Measurements from ENCODE around the gene IL18BP. TPM values are rescaled to one million over a fixed set of nuclear protein-coding genes. Genes with fewer than 3 reads are reported as not detected.

Gene IL18BP
- 2.9 and 6.4 TPM in 2 replicates for total RNA-seq

GRCh38 chr11:71998649-71999310, at the start of gene IL18BP:
TSS of gene IL18BP (plus strand) at chr11:71998909. CDS start at chr11:71999985, 1,076 bp downstream.
- TF ChIP-seq, protein P1, sequence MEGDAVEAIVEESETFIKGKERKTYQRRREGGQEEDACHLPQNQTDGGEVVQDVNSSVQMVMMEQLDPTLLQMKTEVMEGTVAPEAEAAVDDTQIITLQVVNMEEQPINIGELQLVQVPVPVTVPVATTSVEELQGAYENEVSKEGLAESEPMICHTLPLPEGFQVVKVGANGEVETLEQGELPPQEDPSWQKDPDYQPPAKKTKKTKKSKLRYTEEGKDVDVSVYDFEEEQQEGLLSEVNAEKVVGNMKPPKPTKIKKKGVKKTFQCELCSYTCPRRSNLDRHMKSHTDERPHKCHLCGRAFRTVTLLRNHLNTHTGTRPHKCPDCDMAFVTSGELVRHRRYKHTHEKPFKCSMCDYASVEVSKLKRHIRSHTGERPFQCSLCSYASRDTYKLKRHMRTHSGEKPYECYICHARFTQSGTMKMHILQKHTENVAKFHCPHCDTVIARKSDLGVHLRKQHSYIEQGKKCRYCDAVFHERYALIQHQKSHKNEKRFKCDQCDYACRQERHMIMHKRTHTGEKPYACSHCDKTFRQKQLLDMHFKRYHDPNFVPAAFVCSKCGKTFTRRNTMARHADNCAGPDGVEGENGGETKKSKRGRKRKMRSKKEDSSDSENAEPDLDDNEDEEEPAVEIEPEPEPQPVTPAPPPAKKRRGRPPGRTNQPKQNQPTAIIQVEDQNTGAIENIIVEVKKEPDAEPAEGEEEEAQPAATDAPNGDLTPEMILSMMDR (IDR thresholded peaks at IDR 0.05; ENCODE audit: insufficient read depth, low read length, poor library complexity, severe bottlenecking) = no peak

DNA sequence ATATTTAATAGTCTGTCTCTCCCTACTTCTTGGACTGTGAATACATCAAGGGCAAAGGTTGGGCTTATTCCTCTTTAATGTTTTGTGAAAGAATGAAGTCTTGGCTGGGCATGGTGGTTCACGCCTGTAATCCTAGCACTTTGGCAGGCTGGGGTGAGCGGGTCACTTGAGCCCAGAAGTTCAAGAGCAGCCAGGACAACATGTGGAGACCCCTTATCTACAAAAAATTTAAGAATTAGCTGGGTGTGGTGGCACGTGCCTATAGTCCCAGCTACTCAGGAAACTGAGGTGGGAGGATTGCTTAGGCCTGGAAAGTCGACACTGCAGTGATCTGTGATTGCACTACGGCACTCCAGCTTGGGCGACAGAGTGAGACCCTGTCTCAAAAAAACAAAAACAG, 49.7 kb upstream of the IL18BP start:
- Histone ChIP-seq H3K36me3 (ENCODE audit: control insufficient read depth, insufficient read depth, low read length) (no peaks in the 10 kb centered on the region), H3K4me3 (ENCODE audit: low read depth, low read length) (no peak overlapping the region), H3K27me3 (ENCODE audit: control insufficient read depth, insufficient read depth, low read length) (no peaks in the 10 kb centered on the region)
- no peak for DNase-seq (ENCODE audit: low read depth)
- TF ChIP-seq, protein P1 (IDR thresholded peaks at IDR 0.05; ENCODE audit: insufficient read depth, low read length, poor library complexity, severe bottlenecking) = no peak

More at GRCh38 chr11:71998649-71999310, at the start of gene IL18BP:
- peaks cover 2% of the 10 kb centered on the region for H3K36me3 ChIP-seq (ENCODE audit: control insufficient read depth, insufficient read depth, low read length)
- DNase-seq (ENCODE audit: low read depth) = no peak
- no peak within 1 kb of the TSS for H3K4me3 ChIP-seq (ENCODE audit: low read depth, low read length)
- H3K27me3 ChIP-seq (ENCODE audit: control insufficient read depth, insufficient read depth, low read length) = no peaks in the 10 kb centered on the region

- no peak for DNase-seq (ENCODE audit: low read depth)
- no peaks in the 10 kb centered on the region for H3K27me3 ChIP-seq (ENCODE audit: control insufficient read depth, insufficient read depth, low read length)
- no peak overlapping the region for H3K4me3 ChIP-seq (ENCODE audit: low read depth, low read length)
- TF ChIP-seq, protein P1 (IDR thresholded peaks at IDR 0.05; ENCODE audit: insufficient read depth, low read length, poor library complexity, severe bottlenecking) = no peak
- no peaks in the 10 kb centered on the region for H3K36me3 ChIP-seq (ENCODE audit: control insufficient read depth, insufficient read depth, low read length)
Measured at GRCh38 chr11:71951741-71952310, 46.9 kb upstream of the IL18BP start.

DNA sequence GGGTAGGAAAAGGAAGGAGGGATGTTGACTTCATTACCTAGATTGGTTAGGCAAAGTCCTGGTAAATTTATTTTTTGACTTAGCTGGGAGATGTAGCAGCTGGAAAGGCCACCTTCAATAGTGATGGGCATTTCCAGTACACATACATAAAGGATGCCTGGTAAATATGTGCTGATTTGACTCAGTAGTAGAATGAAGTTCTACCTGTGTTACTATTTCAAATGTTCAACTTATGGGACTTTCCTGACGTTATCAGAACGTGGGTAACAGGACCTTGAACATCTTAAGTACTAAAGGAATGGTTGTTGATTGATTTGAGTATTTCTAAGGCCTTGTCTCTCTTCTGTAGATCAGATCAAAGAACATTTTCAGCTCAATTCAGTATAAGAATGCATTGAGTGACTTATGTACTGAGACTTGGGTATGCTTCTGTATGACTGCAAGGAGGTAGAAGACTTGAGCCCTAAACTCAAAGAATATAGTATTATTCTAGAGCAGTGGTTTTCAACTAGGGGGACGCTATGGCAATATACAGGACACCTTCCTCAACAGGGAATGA, 42.7 kb upstream of the IL18BP start:
- H3K27me3 ChIP-seq (ENCODE audit: control insufficient read depth, insufficient read depth, low read length) = no peaks in the 10 kb centered on the region
- no peak for DNase-seq (ENCODE audit: low read depth)
- TF ChIP-seq, protein P1 (IDR thresholded peaks at IDR 0.05; ENCODE audit: insufficient read depth, low read length, poor library complexity, severe bottlenecking) = no peak
- H3K36me3 ChIP-seq (ENCODE audit: control insufficient read depth, insufficient read depth, low read length) = no peaks in the 10 kb centered on the region
- no peak overlapping the region for H3K4me3 ChIP-seq (ENCODE audit: low read depth, low read length)

DNA sequence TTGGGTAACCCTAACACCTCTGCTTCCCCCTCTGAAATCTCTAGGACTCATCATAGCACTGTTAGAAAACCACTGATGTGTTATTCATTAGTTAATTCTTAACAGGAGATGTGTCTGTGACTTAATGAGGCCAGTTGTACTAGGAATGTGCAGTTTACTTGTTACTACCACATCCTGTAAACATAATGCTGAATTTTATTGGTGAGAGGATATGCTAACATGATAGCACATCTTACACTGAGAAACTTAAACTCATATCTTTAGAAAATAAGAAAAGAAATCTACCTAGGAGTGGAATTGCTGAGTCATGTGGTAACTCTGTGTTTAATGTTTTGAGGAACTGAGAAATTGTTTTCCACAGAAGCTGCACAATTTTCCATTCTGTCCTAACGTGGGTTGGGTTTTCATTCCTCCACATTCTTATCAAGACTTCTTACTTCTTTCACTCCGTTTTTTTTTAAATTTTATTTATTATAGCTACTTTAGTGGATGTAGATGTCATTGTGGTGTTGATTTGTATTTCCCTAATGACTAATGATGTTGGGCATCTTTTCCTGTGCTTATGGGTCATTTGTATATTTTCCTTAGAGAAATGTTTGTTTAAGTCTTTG, 36.2 kb upstream of the IL18BP start:
- H3K27me3 ChIP-seq (ENCODE audit: control insufficient read depth, insufficient read depth, low read length) = no peaks in the 10 kb centered on the region
- TF ChIP-seq, protein P1 (IDR thresholded peaks at IDR 0.05; ENCODE audit: insufficient read depth, low read length, poor library complexity, severe bottlenecking) = no peak
- H3K4me3 ChIP-seq (ENCODE audit: low read depth, low read length) = no peak overlapping the region
- DNase-seq (ENCODE audit: low read depth) = peak; percentile 63
- H3K36me3 ChIP-seq (ENCODE audit: control insufficient read depth, insufficient read depth, low read length) = peaks cover 1% of the 10 kb centered on the region
